HCT116 (cell line): ENCODE data around the gene SIL1. TPM values are rescaled to one million over a fixed set of nuclear protein-coding genes. Genes with fewer than 3 reads are reported as not detected.

ENCODE experiments used
- ATAC-seq: fragments of 200-7000 bp; cut with Tn5 transposase; 2 replicates; pipeline ENCODE4 v1.9.1; 2020; ENCODE audit warnings: mild to moderate bottlenecking, moderate library complexity
- BruUV-seq: library from RNA; stranded (reverse); fragments of 400-500 nt; replicated peaks from 2 replicates; lab custom pipeline; 2021; lab: Mats Ljungman, UMichigan
- CTCF ChIA-PET: fragments of 300-600 bp; sonication (Branson Sonifier 250); formaldehyde crosslinking; loops from one replicate; lab custom pipeline; 2021; ENCODE audit warnings: antibody characterized with exemption; lab: Charles Lee
- POLR2A ChIA-PET: fragments of 300-600, 350-600 bp; sonication (Branson Sonifier 250); formaldehyde crosslinking; loops from one replicate; lab custom pipeline; 2021; ENCODE audit warnings: antibody characterized with exemption; lab: Charles Lee
- RAD21 ChIA-PET, 2 experiments: fragments of 300-600 bp; sonication (Branson Sonifier 250); formaldehyde crosslinking; loops; one replicate each; lab custom pipeline; 2023; ENCODE audit warnings: low total read pairs in 2 of 2; ENCODE audit not compliant: uncharacterized antibody in 2 of 2, unreplicated experiment in 2 of 2, low non-redundant PET in 1 of 2; lab: Charles Lee
- DNase-seq: peaks from one replicate; pipeline ENCODE4 v3.0.0-alpha.2; 2010; ENCODE audit warnings: low read depth, low spot score
- H2AFZ ChIP-seq: fragments of 200-600 bp; shearing (Covaris generic), sonication (generic); 2 replicates; pipeline ENCODE4 v1.6.1; 2017; ENCODE audit warnings: low read depth, mixed run types, mixed read lengths, antibody characterized with exemption, low read length; ENCODE audit not compliant: poor library complexity, severe bottlenecking
- H3K27ac ChIP-seq: 2 replicates; pipeline ENCODE4 v1.5.1; 2012; ENCODE audit warnings: low read depth, low read length
- H3K27me3 ChIP-seq: fragments of 200-600 bp; sonication (generic); 2 replicates; pipeline ENCODE4 v1.6.1; 2016; ENCODE audit warnings: mixed run types, low read length, mixed read lengths; ENCODE audit not compliant: insufficient read depth
- H3K36me3 ChIP-seq, 2 experiments: fragments of 200-500 bp in 1 of 2; fragments of 200-600 bp in 1 of 2; sonication (Bioruptor generic) in 1 of 2; sonication (generic) in 1 of 2; 2 replicates each; pipeline versions ENCODE4 v1.5.1 to v1.6.1; 2014 to 2016; ENCODE audit warnings: low read length in 2 of 2, inconsistent platforms in 1 of 2, mixed read lengths in 1 of 2, mixed run types in 1 of 2; ENCODE audit not compliant: insufficient read depth in 2 of 2, control insufficient read depth in 1 of 2
- H3K4me1 ChIP-seq, 2 experiments: fragments of 200-600 bp in 1 of 2; sonication (generic) in 1 of 2; 2 replicates each; pipeline versions ENCODE4 v1.5.1 to v1.6.1; 2012 to 2017; ENCODE audit warnings: low read length in 2 of 2, inconsistent platforms in 1 of 2, mild to moderate bottlenecking in 1 of 2, mixed read lengths in 1 of 2, mixed run types in 1 of 2, moderate library complexity in 1 of 2; ENCODE audit not compliant: insufficient read depth in 2 of 2, control insufficient read depth in 1 of 2
- H3K4me2 ChIP-seq: fragments of 200-600 bp; sonication (generic); 2 replicates; pipeline ENCODE4 v1.6.1; 2017; ENCODE audit warnings: mixed run types, low read length, mixed read lengths
- H3K4me3 ChIP-seq, 2 experiments: fragments of 200-600 bp in 1 of 2; sonication (generic) in 1 of 2; replicated peaks in 1 of 2; 2 replicates each; pipeline ENCODE4 v1.5.1; 2011 to 2016; ENCODE audit warnings: low read length in 2 of 2, control low read depth in 1 of 2, low read depth in 1 of 2, mild to moderate bottlenecking in 1 of 2, mixed read lengths in 1 of 2, mixed run types in 1 of 2
- H3K79me2 ChIP-seq: fragments of 200-600 bp; sonication (generic); 2 replicates; pipeline ENCODE4 v1.6.1; 2017; ENCODE audit warnings: mild to moderate bottlenecking, mixed run types, low read length, moderate library complexity, mixed read lengths; ENCODE audit not compliant: insufficient read depth
- H3K9ac ChIP-seq: fragments of 200-600 bp; sonication (generic); 2 replicates; pipeline ENCODE4 v1.6.1; 2016; ENCODE audit warnings: low read length, mixed read lengths
- H3K9me2 ChIP-seq: fragments of 200-600 bp; sonication (generic), shearing (Covaris generic); 2 replicates; pipeline ENCODE4 v1.6.1; 2017; ENCODE audit warnings: mixed run types, mild to moderate bottlenecking, moderate library complexity; ENCODE audit not compliant: insufficient read depth
- H3K9me3 ChIP-seq, 2 experiments: fragments of 200-500 bp in 1 of 2; fragments of 200-600 bp in 1 of 2; sonication (Bioruptor generic) in 1 of 2; sonication (generic) in 1 of 2; 2 replicates each; pipeline ENCODE4 v1.6.1; 2014 to 2017; ENCODE audit warnings: low read length in 2 of 2, mixed read lengths in 2 of 2, inconsistent platforms in 1 of 2, low read depth in 1 of 2, mild to moderate bottlenecking in 1 of 2, mixed run types in 1 of 2, moderate library complexity in 1 of 2; ENCODE audit not compliant: control insufficient read depth in 1 of 2, insufficient read depth in 1 of 2
- H4K20me1 ChIP-seq: fragments of 200-600 bp; sonication (generic), shearing (Covaris generic); 2 replicates; pipeline ENCODE4 v1.6.1; 2017; ENCODE audit warnings: mixed run types, mild to moderate bottlenecking, moderate library complexity; ENCODE audit not compliant: insufficient read depth
- CTCF ChIP-seq, 3 experiments: fragments of 200-600 bp in 1 of 3; sonication (generic) in 1 of 3; IDR thresholded peaks in 2 of 3; conservative IDR thresholded peaks in 1 of 3; 2 replicates each; pipeline ENCODE4 v1.5.1; 2012 to 2017; ENCODE audit warnings: low read depth in 2 of 3, low read length in 2 of 3, antibody characterized with exemption in 1 of 3, borderline replicate concordance in 1 of 3, control low read depth in 1 of 3, mild to moderate bottlenecking in 1 of 3, mixed read lengths in 1 of 3, mixed run types in 1 of 3, moderate library complexity in 1 of 3; ENCODE audit not compliant: insufficient read depth in 1 of 3
- EZH2 ChIP-seq: fragments of 200-600 bp; sonication (generic); IDR thresholded peaks from 2 replicates; pipeline ENCODE4 v1.6.1; 2017; ENCODE audit warnings: antibody characterized with exemption, mixed run types
- EZH2phosphoT487 ChIP-seq: fragments of 200-600 bp; IDR thresholded peaks from 2 replicates; pipeline ENCODE4 v1.6.1; 2018; ENCODE audit warnings: antibody characterized with exemption, borderline replicate concordance
- FOSL1 ChIP-seq: IDR thresholded peaks from 2 replicates; pipeline ENCODE4 v1.6.1; 2012; ENCODE audit warnings: low read depth
- JUND ChIP-seq: IDR thresholded peaks from 2 replicates; pipeline ENCODE4 v1.6.1; 2012
- RAD21 ChIP-seq: IDR thresholded peaks from 2 replicates; pipeline ENCODE4 v1.6.1; 2012; ENCODE audit warnings: low read depth, mild to moderate bottlenecking
- TCF7L2 ChIP-seq: IDR thresholded peaks from 2 replicates; pipeline ENCODE4 v1.7.0; 2011; ENCODE audit warnings: borderline replicate concordance, inconsistent platforms; ENCODE audit not compliant: insufficient read depth, insufficient read length; ENCODE audit errors: extremely low read depth
- ZBTB33 ChIP-seq: IDR thresholded peaks from 2 replicates; pipeline ENCODE4 v1.6.1; 2011; ENCODE audit warnings: mild to moderate bottlenecking, low read length, moderate library complexity; ENCODE audit not compliant: insufficient replicate concordance; ENCODE audit errors: extremely low read depth
- intact Hi-C: fragments of 100-400 bp; cut with micrococcal nuclease; formaldehyde crosslinking; loops from 2 replicates; pipeline ENCODE4 v1.10.0; 2022
- total RNA-seq: library from RNA; stranded (reverse); gene quantifications from one replicate; pipeline ENCODE4 v1.2.1, GENCODE V29; 2021; ENCODE audit not compliant: unreplicated experiment

The SIL1 gene
- total RNA-seq, 1 experiment from 2014 or later = 34.0 TPM

GRCh38 chr5:138898299-138898698 lies 299.9 kb downstream of the SIL1 start:
- H3K9me2 ChIP-seq = no peaks in the 10 kb centered on the region
- ChIA-PET CTCF (no interaction called here), RAD21 (interaction anchor here in 1 of 2 experiments (0.6 kb wide), 1 partner anchor 17 kb away, joined by 6 read pairs; no protein-coding TSS in a partner anchor), POLR2A (no interaction called here)
- ATAC-seq (no peak), DNase-seq (no peak)
- H3K4me3 ChIP-seq = no peak overlapping the region
- H4K20me1 ChIP-seq = no peaks in the 10 kb centered on the region; the same call in 1 of the 2 replicates
- H3K27ac ChIP-seq = no peak overlapping the region
- H3K9ac ChIP-seq = no peak overlapping the region
- no peaks in the 10 kb centered on the region for H3K27me3 ChIP-seq
- 0 out of 4 replicates have a peak, but pooled peaks cover 0 to 3% of the 10 kb centered on the region in 2 experiments for H3K36me3 ChIP-seq
- no peaks in the 10 kb centered on the region for H3K9me3 ChIP-seq
- BruUV-seq = no TSS peak
- no peaks in the 10 kb centered on the region; the same call in 1 of the 2 replicates for H3K79me2 ChIP-seq
- no peak overlapping the region for H3K4me2 ChIP-seq
- intact Hi-C loops = no loop called here
- H2AFZ ChIP-seq = no peak overlapping the region
- no peak for TF ChIP-seq RAD21
- TF ChIP-seq EZH2phosphoT487 = no peak
- TF ChIP-seq ZBTB33 = no peak
- no peak for TF ChIP-seq CTCF (IDR thresholded peaks at IDR 0.05 in 2 of 3, conservative IDR thresholded peaks at IDR 0.05 in 1 of 3; ENCODE audit: borderline replicate concordance in 1 of 3, insufficient read depth in 1 of 3, low read depth in 2 of 3, low read length in 2 of 3)
- TF ChIP-seq EZH2 = no peak
- no peak for TF ChIP-seq JUND
- no peak for TF ChIP-seq FOSL1
- TF ChIP-seq TCF7L2 = no peak
- H3K4me1 ChIP-seq = peaks cover 0 to 23% of the 10 kb centered on the region in 2 experiments; a peak in 2 of 4 replicates

Other genes with a start within 250 kb of the SIL1 start
- 123 TPM for gene MATR3, start 95.4 kb upstream of the SIL1 start, total RNA-seq
- 108 TPM for gene PAIP2, start 143.5 kb upstream of the SIL1 start, total RNA-seq
- not detected for gene SLC23A1, start 184.9 kb upstream of the SIL1 start, total RNA-seq
- gene MZB1, start 191.5 kb upstream of the SIL1 start, total RNA-seq = 0.81 TPM
- 1.7 TPM for gene PROB1, start 196.7 kb upstream of the SIL1 start, total RNA-seq
- gene SPATA24, start 205.7 kb upstream of the SIL1 start, total RNA-seq = 3.1 TPM
- 5.7 TPM for gene DNAJC18, start 241.2 kb upstream of the SIL1 start, total RNA-seq